Stimulated activated CD8-positive, alpha-beta memory T cell treated with anti-CD3 and anti-CD28 coated beads, Interleukin-4, amount 100 ng/mL, for 48 hours (primary cell): ENCODE results near the gene SLC6A7.

Experiments
- DNase-seq: peaks from one replicate; pipeline ENCODE4 v3.0.0-alpha.2; 2020

SLC6A7 gene

GRCh38 chr5:150189728-150190502 lies at the start of gene SLC6A7:
Gene SLC6A7 (plus strand): TSS chr5:150190062. CDS start chr5:150190328, 266 bp downstream.
- no peak for DNase-seq

- no peak for DNase-seq
Observed at GRCh38 chr5:150140830-150141229, 49.0 kb upstream of the SLC6A7 start.

DNA sequence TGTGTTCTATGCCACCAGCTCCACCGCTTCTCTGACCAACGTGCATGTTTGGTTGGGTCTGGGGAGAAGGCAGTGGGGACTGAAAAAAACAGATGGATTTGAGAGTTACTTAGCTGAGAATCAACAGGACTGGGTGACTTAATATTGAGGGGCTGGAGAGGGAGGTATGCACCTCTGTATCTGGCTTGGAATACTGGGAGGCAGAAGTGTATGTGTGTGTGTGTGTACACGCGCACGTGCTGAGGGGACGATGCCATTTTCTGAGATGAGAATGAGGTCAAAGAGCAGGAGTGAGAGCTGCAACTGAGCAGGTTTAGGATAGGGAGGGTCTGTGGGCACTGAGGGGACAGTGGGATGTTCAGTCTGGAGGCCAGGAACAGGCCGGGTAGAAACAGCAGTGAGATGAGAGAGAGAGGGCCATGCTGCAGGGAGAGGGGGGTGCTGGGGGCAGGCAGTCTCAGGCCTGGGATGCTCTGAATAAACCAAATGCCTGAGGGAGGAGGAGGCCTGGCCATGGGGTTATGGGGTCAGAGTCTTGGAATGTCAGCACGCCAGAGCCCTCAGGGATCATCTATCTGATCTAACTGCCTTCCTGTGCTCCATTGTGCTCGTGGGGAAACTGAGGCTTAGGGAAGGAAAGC lies 48.2 kb upstream of the SLC6A7 start:
- no peak for DNase-seq

DNA sequence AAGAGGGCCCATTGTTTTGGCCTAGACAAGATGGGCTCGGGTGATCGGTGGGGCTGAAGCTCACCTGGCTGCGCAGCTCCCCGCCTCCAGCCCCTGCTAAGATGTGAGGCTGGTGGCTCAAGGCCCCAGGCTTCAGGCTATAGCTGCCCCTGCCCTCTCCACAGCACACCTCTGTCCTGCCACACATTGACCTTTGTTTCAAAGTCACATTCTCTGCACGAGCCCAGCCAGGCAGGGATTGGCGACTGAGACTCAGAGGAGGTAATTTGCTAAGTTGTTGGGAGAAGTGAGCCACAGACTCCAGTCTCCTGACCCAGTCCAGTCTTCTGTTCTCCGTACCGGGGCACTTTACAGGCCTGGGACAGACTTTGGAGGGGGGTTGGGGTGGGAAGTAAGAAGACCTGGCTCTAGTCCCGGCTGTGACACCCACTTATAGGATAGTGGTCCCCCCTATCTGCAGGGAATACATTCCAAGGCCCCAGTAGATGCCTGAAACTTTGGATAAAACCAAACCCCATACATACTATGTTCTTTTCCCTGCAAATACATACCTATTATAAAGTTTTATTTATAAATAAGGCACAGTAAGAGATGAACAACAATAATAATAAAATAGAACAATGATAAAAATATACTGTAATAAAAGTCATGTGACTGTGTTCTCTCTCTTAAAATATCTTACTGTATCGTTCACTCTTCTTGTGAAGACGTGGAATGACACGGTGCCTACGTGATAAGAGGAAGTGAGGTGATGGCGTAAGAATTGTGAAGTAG lies 47.5 kb upstream of the SLC6A7 start:
- no peak for DNase-seq

- no peak for DNase-seq
Observed at GRCh38 chr5:150142959-150143349, 46.9 kb upstream of the SLC6A7 start.

- DNase-seq: no peak
Observed at GRCh38 chr5:150143350-150144245, 46.3 kb upstream of the SLC6A7 start.

GRCh38 chr5:150144246-150144801 lies 45.5 kb upstream of the SLC6A7 start:
- DNase-seq: no peak

GRCh38 chr5:150144879-150145278 lies 45.0 kb upstream of the SLC6A7 start:
- no peak for DNase-seq

- DNase-seq: no peak
Observed at GRCh38 chr5:150146235-150146634, 43.6 kb upstream of the SLC6A7 start.

DNA sequence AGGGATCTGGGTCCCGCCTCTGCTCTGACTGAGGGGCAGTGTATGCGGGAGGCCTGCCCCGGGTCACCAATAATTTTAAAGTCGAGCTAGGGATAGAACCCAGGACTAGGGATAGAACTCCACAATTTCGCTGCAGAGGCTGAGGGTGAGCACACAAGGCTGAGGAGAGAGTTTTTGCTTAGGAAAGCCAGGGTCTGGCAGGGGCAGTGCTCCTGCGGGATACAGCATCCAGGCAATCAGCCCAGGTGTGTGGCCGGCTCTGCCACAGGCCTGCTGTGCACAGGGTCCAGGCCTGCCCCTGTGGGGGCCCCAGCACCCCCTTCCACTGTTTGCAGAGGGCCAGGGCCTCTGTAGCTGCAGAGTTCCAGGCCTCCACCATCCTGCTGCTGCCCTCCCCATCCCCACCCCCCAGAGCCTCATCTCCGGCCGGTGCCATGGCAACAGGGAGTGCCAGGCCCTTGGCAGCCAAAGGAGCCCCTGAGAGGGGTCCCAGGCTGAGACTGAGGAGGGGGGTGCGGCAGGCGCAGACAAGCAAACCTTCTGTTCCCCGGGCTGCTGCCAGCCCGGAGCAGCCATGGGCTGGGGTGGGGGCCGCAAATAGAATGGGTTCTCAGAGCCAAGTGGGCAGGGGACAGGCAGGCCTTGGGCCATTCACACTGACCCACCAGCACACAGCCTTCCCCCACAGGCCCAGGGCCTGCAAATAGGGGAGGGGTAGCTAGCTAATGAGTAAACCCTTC lies 42.8 kb upstream of the SLC6A7 start:
- no peak for DNase-seq

DNA sequence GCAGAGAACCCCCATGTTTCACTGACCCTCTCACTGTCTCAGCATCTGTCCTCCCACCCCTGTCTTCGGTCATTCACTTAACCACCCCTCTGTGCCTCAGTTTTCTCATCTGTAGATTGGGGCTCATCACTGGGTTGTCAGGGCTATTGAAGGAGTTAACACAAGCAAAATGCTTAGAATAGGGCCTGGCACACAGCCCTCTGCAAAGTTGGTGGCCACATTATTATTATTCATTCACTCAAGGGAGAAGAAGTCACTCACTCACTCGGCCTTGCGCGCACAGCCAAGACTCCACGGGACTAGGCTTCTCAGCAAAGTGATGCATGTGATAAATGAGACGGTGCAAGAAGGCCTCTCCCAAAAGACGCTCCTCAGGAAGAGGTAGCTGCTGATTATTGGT lies 42.2 kb upstream of the SLC6A7 start:
- no peak for DNase-seq

- no peak for DNase-seq
Observed at GRCh38 chr5:150148117-150148927, 41.5 kb upstream of the SLC6A7 start.

DNA sequence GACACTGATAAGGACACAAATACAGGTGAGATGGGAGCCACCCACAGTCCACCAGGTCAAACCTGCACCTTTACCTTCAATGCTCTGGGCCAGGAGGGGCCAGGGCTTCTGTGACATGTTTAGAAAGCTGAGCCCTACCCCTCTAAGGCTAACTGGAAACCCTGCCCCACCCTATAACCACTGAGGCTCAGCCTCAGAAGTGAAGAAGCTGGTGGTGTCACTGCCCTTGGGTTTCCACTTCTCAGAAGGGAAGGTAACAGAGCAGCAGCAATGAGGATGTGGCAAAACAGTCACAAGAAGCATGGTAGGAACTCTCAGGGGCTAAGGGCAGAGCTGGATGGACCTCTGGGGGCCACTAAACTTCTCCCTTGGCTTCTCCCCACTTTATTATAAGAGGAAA lies 40.2 kb upstream of the SLC6A7 start:
- DNase-seq: no peak

- DNase-seq: peak; percentile 26
Observed at GRCh38 chr5:150152636-150153462, 37.0 kb upstream of the SLC6A7 start.

- DNase-seq: no peak
Observed at GRCh38 chr5:150153483-150153882, 36.4 kb upstream of the SLC6A7 start.

DNA sequence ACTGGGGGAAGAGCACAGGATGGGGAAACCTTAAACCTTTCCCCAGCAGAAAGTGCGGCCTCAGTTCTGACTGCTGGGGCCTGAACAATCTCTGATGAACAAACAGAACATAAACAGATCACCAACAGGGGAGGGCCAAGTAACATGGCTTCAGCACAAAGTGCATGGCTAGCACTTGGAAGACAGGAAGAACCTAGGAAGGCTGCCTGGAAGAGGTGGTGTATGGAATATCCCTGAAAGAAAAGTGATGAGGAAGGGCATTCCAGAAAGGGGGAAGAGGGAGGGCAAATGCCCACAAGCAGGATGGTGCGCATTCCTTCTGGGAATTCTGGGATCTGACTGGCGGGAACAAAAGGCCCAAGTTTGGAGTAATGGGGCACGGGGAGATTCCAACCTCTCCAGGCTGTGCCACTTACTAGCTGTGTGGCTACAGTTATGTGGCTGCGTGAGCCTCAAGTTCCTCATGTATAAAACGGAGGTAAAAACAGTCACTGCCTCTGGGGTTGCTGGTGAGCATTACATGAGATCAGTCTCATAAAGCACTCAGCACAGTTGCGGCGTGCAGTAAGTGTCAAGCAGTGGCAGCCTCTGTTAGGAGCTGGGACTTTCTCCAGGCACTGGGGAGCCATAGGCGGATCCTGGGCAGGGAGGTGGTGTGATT lies 35.8 kb upstream of the SLC6A7 start:
- DNase-seq: no peak

DNA sequence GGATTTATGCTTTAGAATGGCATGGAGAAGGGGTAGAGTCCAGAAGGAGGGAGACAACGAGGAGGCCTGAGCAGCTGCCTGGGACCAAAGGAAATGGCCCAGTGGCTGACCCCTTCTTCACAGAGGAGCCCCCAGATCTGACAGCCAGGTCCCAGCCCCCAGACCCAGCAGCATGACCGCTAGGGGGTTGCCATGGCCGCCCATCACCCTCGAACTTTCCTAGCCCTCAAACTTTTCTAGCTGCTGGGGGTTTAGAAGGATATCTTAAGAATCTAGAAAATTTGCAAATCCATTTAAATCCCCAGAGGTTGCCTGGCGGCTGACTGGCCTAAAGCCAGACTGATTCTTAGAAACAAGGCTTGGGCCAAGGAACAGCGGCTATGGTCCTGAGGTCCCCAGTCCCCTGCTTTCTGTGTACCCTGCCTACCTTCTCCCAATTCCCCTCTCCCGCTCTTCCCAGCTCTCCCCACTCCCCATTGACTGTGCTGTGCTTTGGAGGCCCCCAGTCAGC lies 35.2 kb upstream of the SLC6A7 start:
- no peak for DNase-seq

- DNase-seq: peak; percentile 69
Observed at GRCh38 chr5:150155258-150156026, 34.4 kb upstream of the SLC6A7 start, which contains the start of gene PDGFRB. Gene PDGFRB (minus strand): TSS chr5:150155845. CDS start chr5:150137047, 18,798 bp downstream.
